HCT116 (cell line): ENCODE results near the gene LLGL2. TPM values are rescaled to one million over a fixed set of nuclear protein-coding genes. Genes with fewer than 3 reads are reported as not detected.

Source experiments
- ATAC-seq: fragments of 200-7000 bp; cut with Tn5 transposase; 2 replicates; pipeline ENCODE4 v1.9.1; 2020; ENCODE audit warnings: mild to moderate bottlenecking, moderate library complexity
- BruUV-seq: library from RNA; stranded (reverse); fragments of 400-500 nt; replicated peaks from 2 replicates; lab custom pipeline; 2021; lab: Mats Ljungman, UMichigan
- CTCF ChIA-PET: fragments of 300-600 bp; sonication (Branson Sonifier 250); formaldehyde crosslinking; loops from one replicate; lab custom pipeline; 2021; ENCODE audit warnings: antibody characterized with exemption; lab: Charles Lee
- POLR2A ChIA-PET: fragments of 300-600, 350-600 bp; sonication (Branson Sonifier 250); formaldehyde crosslinking; loops from one replicate; lab custom pipeline; 2021; ENCODE audit warnings: antibody characterized with exemption; lab: Charles Lee
- RAD21 ChIA-PET, 2 experiments: fragments of 300-600 bp; sonication (Branson Sonifier 250); formaldehyde crosslinking; loops; one replicate each; lab custom pipeline; 2023; ENCODE audit warnings: low total read pairs in 2 of 2; ENCODE audit not compliant: uncharacterized antibody in 2 of 2, unreplicated experiment in 2 of 2, low non-redundant PET in 1 of 2; lab: Charles Lee
- DNase-seq: peaks from one replicate; pipeline ENCODE4 v3.0.0-alpha.2; 2010; ENCODE audit warnings: low read depth, low spot score
- H2AFZ ChIP-seq: fragments of 200-600 bp; shearing (Covaris generic), sonication (generic); 2 replicates; pipeline ENCODE4 v1.6.1; 2017; ENCODE audit warnings: low read depth, mixed run types, mixed read lengths, antibody characterized with exemption, low read length; ENCODE audit not compliant: poor library complexity, severe bottlenecking
- H3K27ac ChIP-seq: 2 replicates; pipeline ENCODE4 v1.5.1; 2012; ENCODE audit warnings: low read depth, low read length
- H3K27me3 ChIP-seq: fragments of 200-600 bp; sonication (generic); 2 replicates; pipeline ENCODE4 v1.6.1; 2016; ENCODE audit warnings: mixed run types, low read length, mixed read lengths; ENCODE audit not compliant: insufficient read depth
- H3K36me3 ChIP-seq, 2 experiments: fragments of 200-500 bp in 1 of 2; fragments of 200-600 bp in 1 of 2; sonication (Bioruptor generic) in 1 of 2; sonication (generic) in 1 of 2; 2 replicates each; pipeline versions ENCODE4 v1.5.1 to v1.6.1; 2014 to 2016; ENCODE audit warnings: low read length in 2 of 2, inconsistent platforms in 1 of 2, mixed read lengths in 1 of 2, mixed run types in 1 of 2; ENCODE audit not compliant: insufficient read depth in 2 of 2, control insufficient read depth in 1 of 2
- H3K4me1 ChIP-seq, 2 experiments: fragments of 200-600 bp in 1 of 2; sonication (generic) in 1 of 2; 2 replicates each; pipeline versions ENCODE4 v1.5.1 to v1.6.1; 2012 to 2017; ENCODE audit warnings: low read length in 2 of 2, inconsistent platforms in 1 of 2, mild to moderate bottlenecking in 1 of 2, mixed read lengths in 1 of 2, mixed run types in 1 of 2, moderate library complexity in 1 of 2; ENCODE audit not compliant: insufficient read depth in 2 of 2, control insufficient read depth in 1 of 2
- H3K4me2 ChIP-seq: fragments of 200-600 bp; sonication (generic); 2 replicates; pipeline ENCODE4 v1.6.1; 2017; ENCODE audit warnings: mixed run types, low read length, mixed read lengths
- H3K4me3 ChIP-seq, 2 experiments: fragments of 200-600 bp in 1 of 2; sonication (generic) in 1 of 2; replicated peaks in 1 of 2; 2 replicates each; pipeline ENCODE4 v1.5.1; 2011 to 2016; ENCODE audit warnings: low read length in 2 of 2, control low read depth in 1 of 2, low read depth in 1 of 2, mild to moderate bottlenecking in 1 of 2, mixed read lengths in 1 of 2, mixed run types in 1 of 2
- H3K79me2 ChIP-seq: fragments of 200-600 bp; sonication (generic); 2 replicates; pipeline ENCODE4 v1.6.1; 2017; ENCODE audit warnings: mild to moderate bottlenecking, mixed run types, low read length, moderate library complexity, mixed read lengths; ENCODE audit not compliant: insufficient read depth
- H3K9ac ChIP-seq: fragments of 200-600 bp; sonication (generic); 2 replicates; pipeline ENCODE4 v1.6.1; 2016; ENCODE audit warnings: low read length, mixed read lengths
- H3K9me2 ChIP-seq: fragments of 200-600 bp; sonication (generic), shearing (Covaris generic); 2 replicates; pipeline ENCODE4 v1.6.1; 2017; ENCODE audit warnings: mixed run types, mild to moderate bottlenecking, moderate library complexity; ENCODE audit not compliant: insufficient read depth
- H3K9me3 ChIP-seq, 2 experiments: fragments of 200-500 bp in 1 of 2; fragments of 200-600 bp in 1 of 2; sonication (Bioruptor generic) in 1 of 2; sonication (generic) in 1 of 2; 2 replicates each; pipeline ENCODE4 v1.6.1; 2014 to 2017; ENCODE audit warnings: low read length in 2 of 2, mixed read lengths in 2 of 2, inconsistent platforms in 1 of 2, low read depth in 1 of 2, mild to moderate bottlenecking in 1 of 2, mixed run types in 1 of 2, moderate library complexity in 1 of 2; ENCODE audit not compliant: control insufficient read depth in 1 of 2, insufficient read depth in 1 of 2
- H4K20me1 ChIP-seq: fragments of 200-600 bp; sonication (generic), shearing (Covaris generic); 2 replicates; pipeline ENCODE4 v1.6.1; 2017; ENCODE audit warnings: mixed run types, mild to moderate bottlenecking, moderate library complexity; ENCODE audit not compliant: insufficient read depth
- ATF3 ChIP-seq: IDR thresholded peaks from 2 replicates; pipeline ENCODE4 v1.6.1; 2012
- CEBPB ChIP-seq: IDR thresholded peaks from 2 replicates; pipeline ENCODE4 v1.6.1; 2012; ENCODE audit warnings: low read depth
- CTCF ChIP-seq, 3 experiments: fragments of 200-600 bp in 1 of 3; sonication (generic) in 1 of 3; IDR thresholded peaks in 2 of 3; conservative IDR thresholded peaks in 1 of 3; 2 replicates each; pipeline ENCODE4 v1.5.1; 2012 to 2017; ENCODE audit warnings: low read depth in 2 of 3, low read length in 2 of 3, antibody characterized with exemption in 1 of 3, borderline replicate concordance in 1 of 3, control low read depth in 1 of 3, mild to moderate bottlenecking in 1 of 3, mixed read lengths in 1 of 3, mixed run types in 1 of 3, moderate library complexity in 1 of 3; ENCODE audit not compliant: insufficient read depth in 1 of 3
- RAD21 ChIP-seq: IDR thresholded peaks from 2 replicates; pipeline ENCODE4 v1.6.1; 2012; ENCODE audit warnings: low read depth, mild to moderate bottlenecking
- SIN3A ChIP-seq: IDR thresholded peaks from 2 replicates; pipeline ENCODE4 v1.6.1; 2012; ENCODE audit warnings: low read depth
- YY1 ChIP-seq: IDR thresholded peaks from 2 replicates; pipeline ENCODE4 v1.6.1; 2011; ENCODE audit warnings: low read length, low read depth, moderate library complexity, mild to moderate bottlenecking; ENCODE audit not compliant: insufficient replicate concordance; ENCODE audit errors: extremely low read depth
- intact Hi-C: fragments of 100-400 bp; cut with micrococcal nuclease; formaldehyde crosslinking; loops from 2 replicates; pipeline ENCODE4 v1.10.0; 2022
- total RNA-seq: library from RNA; stranded (reverse); gene quantifications from one replicate; pipeline ENCODE4 v1.2.1, GENCODE V29; 2021; ENCODE audit not compliant: unreplicated experiment
- TF ChIP-seq, protein P1 (sequence below): IDR thresholded peaks from 2 replicates; pipeline ENCODE4 v1.6.1; 2012
- TF ChIP-seq, protein P2 (sequence below): IDR thresholded peaks from 2 replicates; pipeline ENCODE4 v1.6.1; 2012; ENCODE audit warnings: low read depth

The LLGL2 gene
- total RNA-seq, 1 experiment from 2014 or later, result 209 TPM

DNA sequence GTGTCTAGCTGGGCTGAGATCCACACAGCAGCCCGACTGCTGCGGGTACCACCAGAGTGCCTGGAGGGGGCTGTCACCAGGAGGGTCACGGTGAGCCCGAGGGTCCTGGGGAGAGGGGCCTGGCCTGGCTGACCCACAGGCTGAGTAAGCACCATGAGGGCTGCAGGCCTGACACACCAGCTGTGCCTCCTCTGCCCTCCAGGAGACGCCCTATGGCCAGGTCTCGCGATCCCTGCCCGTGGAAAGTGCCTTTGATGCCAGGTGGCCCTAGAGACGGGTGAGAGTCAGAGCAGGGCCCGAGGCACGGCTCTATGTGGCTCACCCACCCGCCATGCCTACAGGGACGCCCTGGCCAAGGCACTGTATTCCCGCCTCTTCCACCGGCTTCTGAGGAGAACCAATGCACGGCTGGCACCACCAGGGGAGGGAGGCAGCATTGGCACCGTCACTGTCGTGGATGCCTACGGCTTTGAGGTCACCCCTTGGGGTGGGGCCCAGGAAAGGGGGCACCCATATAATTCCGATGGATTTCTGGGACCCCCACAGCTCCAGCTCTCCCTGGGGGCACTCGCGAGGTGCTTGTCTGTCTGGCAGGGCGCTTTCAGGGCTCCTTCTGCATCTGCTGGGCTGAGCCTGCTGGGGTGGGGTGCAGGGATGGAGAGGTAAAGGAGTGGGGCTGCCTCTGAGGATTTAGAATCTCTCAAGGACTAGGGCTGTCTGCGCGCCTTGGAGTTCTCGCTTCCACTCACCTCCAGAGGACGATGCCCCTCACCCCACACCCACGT, 69.2 kb downstream of the LLGL2 start:
- Histone ChIP-seq H3K4me3 (no peak overlapping the region), H3K27me3 (no peaks in the 10 kb centered on the region), H3K9me3 (no peaks in the 10 kb centered on the region), H3K4me1 (peaks cover 5 to 19% of the 10 kb centered on the region in 2 experiments; a peak in 3 of 4 replicates), H2AFZ (no peak overlapping the region), H3K27ac (no peak overlapping the region), H3K36me3 (no peaks in the 10 kb centered on the region), H3K4me2 (no peak overlapping the region), H4K20me1 (no peaks in the 10 kb centered on the region), H3K9ac (no peak overlapping the region), H3K79me2 (no peaks in the 10 kb centered on the region), H3K9me2 (no peaks in the 10 kb centered on the region)
- no TSS peak for BruUV-seq
- intact Hi-C loops, result no loop called here
- POLR2A ChIA-PET, result no interaction called here
- TF ChIP-seq YY1, result no peak
- TF ChIP-seq RAD21, result peak; percentile 44
- CTCF ChIA-PET, result interaction anchor here (1.4 kb wide), 1 partner anchor 38 kb away, joined by 3 read pairs; no protein-coding TSS in a partner anchor
- no peak for DNase-seq
- peak; percentile 39 for ATAC-seq
- RAD21 ChIA-PET, result no interaction called here

- Histone ChIP-seq H3K79me2 (no peaks in the 10 kb centered on the region), H3K4me1 (peaks cover 9 to 20% of the 10 kb centered on the region in 2 experiments), H4K20me1 (no peaks in the 10 kb centered on the region), H3K9me3 (no peaks in the 10 kb centered on the region)
- RAD21 ChIA-PET, result no interaction called here
- DNase-seq, result no peak
- TF ChIP-seq CEBPB, result no peak
- TF ChIP-seq, protein P1, sequence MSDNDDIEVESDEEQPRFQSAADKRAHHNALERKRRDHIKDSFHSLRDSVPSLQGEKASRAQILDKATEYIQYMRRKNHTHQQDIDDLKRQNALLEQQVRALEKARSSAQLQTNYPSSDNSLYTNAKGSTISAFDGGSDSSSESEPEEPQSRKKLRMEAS, result no peak
- TF ChIP-seq CTCF (IDR thresholded peaks at IDR 0.05 in 2 of 3, conservative IDR thresholded peaks at IDR 0.05 in 1 of 3; ENCODE audit: borderline replicate concordance in 1 of 3, insufficient read depth in 1 of 3, low read depth in 2 of 3, low read length in 2 of 3), result no peak
- TF ChIP-seq SIN3A, result no peak
- no peak for TF ChIP-seq ATF3
- TF ChIP-seq, protein P2, sequence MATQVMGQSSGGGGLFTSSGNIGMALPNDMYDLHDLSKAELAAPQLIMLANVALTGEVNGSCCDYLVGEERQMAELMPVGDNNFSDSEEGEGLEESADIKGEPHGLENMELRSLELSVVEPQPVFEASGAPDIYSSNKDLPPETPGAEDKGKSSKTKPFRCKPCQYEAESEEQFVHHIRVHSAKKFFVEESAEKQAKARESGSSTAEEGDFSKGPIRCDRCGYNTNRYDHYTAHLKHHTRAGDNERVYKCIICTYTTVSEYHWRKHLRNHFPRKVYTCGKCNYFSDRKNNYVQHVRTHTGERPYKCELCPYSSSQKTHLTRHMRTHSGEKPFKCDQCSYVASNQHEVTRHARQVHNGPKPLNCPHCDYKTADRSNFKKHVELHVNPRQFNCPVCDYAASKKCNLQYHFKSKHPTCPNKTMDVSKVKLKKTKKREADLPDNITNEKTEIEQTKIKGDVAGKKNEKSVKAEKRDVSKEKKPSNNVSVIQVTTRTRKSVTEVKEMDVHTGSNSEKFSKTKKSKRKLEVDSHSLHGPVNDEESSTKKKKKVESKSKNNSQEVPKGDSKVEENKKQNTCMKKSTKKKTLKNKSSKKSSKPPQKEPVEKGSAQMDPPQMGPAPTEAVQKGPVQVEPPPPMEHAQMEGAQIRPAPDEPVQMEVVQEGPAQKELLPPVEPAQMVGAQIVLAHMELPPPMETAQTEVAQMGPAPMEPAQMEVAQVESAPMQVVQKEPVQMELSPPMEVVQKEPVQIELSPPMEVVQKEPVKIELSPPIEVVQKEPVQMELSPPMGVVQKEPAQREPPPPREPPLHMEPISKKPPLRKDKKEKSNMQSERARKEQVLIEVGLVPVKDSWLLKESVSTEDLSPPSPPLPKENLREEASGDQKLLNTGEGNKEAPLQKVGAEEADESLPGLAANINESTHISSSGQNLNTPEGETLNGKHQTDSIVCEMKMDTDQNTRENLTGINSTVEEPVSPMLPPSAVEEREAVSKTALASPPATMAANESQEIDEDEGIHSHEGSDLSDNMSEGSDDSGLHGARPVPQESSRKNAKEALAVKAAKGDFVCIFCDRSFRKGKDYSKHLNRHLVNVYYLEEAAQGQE, result no peak
- TF ChIP-seq, all 23 proteins: peak for 0
- BruUV-seq, result no TSS peak
- H3K9ac ChIP-seq, result no peak overlapping the region
- ChIA-PET CTCF (no interaction called here), POLR2A (no interaction called here)
- no peaks in the 10 kb centered on the region for H3K9me2 ChIP-seq
- H3K4me2 ChIP-seq, result no peak overlapping the region
- ATAC-seq, result peak; percentile 38
- no peak overlapping the region for H2AFZ ChIP-seq
- no peaks in the 10 kb centered on the region for H3K27me3 ChIP-seq
- H3K36me3 ChIP-seq, result no peaks in the 10 kb centered on the region
- no peak overlapping the region for H3K27ac ChIP-seq
- H3K4me3 ChIP-seq, result no peak overlapping the region
- intact Hi-C loops, result no loop called here
Observed at GRCh38 chr17:75595284-75595919, 69.9 kb downstream of the LLGL2 start.
